IPS-18a (cell line): ENCODE results near the gene NPTXR.
"Not testable (repeated sequence)": the region's sequence is repeated elsewhere in the genome, so short reads cannot be mapped to it uniquely, and the experiment has no call there.

Experiments used
- H3K27ac ChIP-seq: one replicate; pipeline ENCODE4 v1.5.1; 2013; ENCODE audit warnings: low read length
- H3K27me3 ChIP-seq: one replicate; pipeline ENCODE4 v1.6.1; 2013; ENCODE audit warnings: mild to moderate bottlenecking, low read length; ENCODE audit not compliant: control insufficient read depth, insufficient read depth
- H3K36me3 ChIP-seq: one replicate; pipeline ENCODE4 v1.6.1; 2013; ENCODE audit warnings: low read depth, low read length; ENCODE audit not compliant: control insufficient read depth
- H3K4me1 ChIP-seq: one replicate; pipeline ENCODE4 v1.6.1; 2013; ENCODE audit warnings: low read depth, low read length; ENCODE audit not compliant: control insufficient read depth
- H3K4me3 ChIP-seq: one replicate; pipeline ENCODE4 v1.5.1; 2013; ENCODE audit warnings: low read length
- H3K9ac ChIP-seq: one replicate; pipeline ENCODE4 v1.6.1; 2013; ENCODE audit warnings: mild to moderate bottlenecking, low read length, moderate library complexity
- H3K9me3 ChIP-seq: one replicate; pipeline ENCODE4 v1.6.1; 2013; ENCODE audit warnings: low read depth, low read length; ENCODE audit not compliant: control insufficient read depth

Gene NPTXR

GRCh38 chr22:38860283-38861169 lies 16.7 kb upstream of the NPTXR start:
- Histone ChIP-seq H3K4me3 (no peak overlapping the region), H3K9ac (no peak overlapping the region), H3K36me3 (peaks cover 6% of the 10 kb centered on the region), H3K27me3 (no peaks in the 10 kb centered on the region), H3K9me3 (no peaks in the 10 kb centered on the region), H3K27ac (no peak overlapping the region), H3K4me1 (peaks cover 17% of the 10 kb centered on the region)

DNA sequence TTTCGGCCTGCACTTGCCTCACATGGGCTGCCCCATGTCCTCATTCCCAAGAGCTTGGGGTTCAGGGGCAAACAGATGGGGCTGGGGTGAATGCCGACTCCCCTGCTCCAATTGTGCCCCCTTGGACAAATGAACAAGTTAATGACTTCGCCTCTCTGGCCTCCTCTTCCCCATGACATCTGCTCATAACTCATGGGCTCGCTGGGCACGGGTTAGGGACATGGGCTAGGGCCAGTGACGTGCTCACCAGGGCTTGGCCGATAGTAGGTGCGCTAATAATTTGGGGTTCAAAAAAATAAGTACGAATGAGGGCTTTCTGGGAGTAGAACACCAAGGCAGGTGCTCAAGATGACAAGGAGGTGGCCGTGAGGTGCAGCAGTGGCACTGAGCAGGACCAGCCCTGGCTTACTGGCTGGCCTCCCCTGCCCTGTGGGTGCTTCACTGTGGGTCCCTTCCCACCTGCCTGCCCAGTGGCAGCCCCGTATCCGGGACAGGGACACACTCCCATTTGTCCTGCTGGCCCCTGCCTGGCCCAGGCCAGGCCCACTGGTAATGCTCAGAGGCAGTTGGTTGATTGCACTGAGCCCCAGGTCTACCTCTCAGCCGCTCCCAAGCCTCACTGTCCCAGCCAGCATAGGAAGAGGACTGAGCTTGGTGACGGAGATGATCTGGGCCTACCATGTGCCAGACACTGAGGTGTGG lies 15.9 kb upstream of the NPTXR start:
- H3K4me3 ChIP-seq: no peak overlapping the region
- H3K36me3 ChIP-seq: no peaks in the 10 kb centered on the region
- no peaks in the 10 kb centered on the region for H3K27me3 ChIP-seq
- no peaks in the 10 kb centered on the region for H3K9me3 ChIP-seq
- H3K4me1 ChIP-seq: peaks cover 17% of the 10 kb centered on the region
- H3K27ac ChIP-seq: no peak overlapping the region
- no peak overlapping the region for H3K9ac ChIP-seq

GRCh38 chr22:38858492-38858891 lies 14.7 kb upstream of the NPTXR start:
- H3K4me1 ChIP-seq: peaks cover 15% of the 10 kb centered on the region
- no peaks in the 10 kb centered on the region for H3K36me3 ChIP-seq
- no peak overlapping the region for H3K27ac ChIP-seq
- no peaks in the 10 kb centered on the region for H3K9me3 ChIP-seq
- no peak overlapping the region for H3K9ac ChIP-seq
- no peak overlapping the region for H3K4me3 ChIP-seq
- H3K27me3 ChIP-seq: no peaks in the 10 kb centered on the region

GRCh38 chr22:38854476-38854875 lies 10.6 kb upstream of the NPTXR start:
- H3K4me3 ChIP-seq, H3K4me1 ChIP-seq, H3K27ac ChIP-seq, H3K9me3 ChIP-seq, H3K27me3 ChIP-seq, H3K9ac ChIP-seq, H3K36me3 ChIP-seq: not testable (repeated sequence)

GRCh38 chr22:38853883-38854282 lies 10.1 kb upstream of the NPTXR start:
- not testable (repeated sequence) for H3K4me1 ChIP-seq, H3K36me3 ChIP-seq, H3K9me3 ChIP-seq, H3K27me3 ChIP-seq, H3K4me3 ChIP-seq, H3K9ac ChIP-seq, H3K27ac ChIP-seq

DNA sequence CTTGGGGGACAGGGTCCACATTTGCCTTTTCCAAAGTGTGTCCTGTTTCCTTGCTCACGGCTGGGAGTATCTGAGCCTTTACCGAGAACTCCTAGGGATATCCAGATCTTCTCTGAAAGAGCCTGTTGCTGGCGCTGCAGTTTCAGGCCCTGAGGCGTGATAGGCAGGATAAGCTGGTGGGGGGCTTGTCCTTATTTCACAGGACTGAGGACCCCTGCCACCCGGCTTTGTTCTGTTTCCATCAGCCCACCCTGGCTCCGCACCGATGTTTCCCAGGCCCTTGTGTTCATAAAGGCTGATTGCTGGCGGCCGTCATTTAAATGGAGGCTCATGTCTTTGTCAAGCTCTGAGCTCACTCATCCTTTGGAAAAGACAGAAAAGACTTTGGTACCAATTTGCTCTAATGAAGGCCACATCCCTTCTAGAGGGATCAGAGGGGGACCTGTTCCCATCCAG lies 9.4 kb upstream of the NPTXR start:
- H3K9me3 ChIP-seq: no peaks in the 10 kb centered on the region
- no peak overlapping the region for H3K9ac ChIP-seq
- H3K4me1 ChIP-seq: peaks cover 8% of the 10 kb centered on the region
- H3K27me3 ChIP-seq: no peaks in the 10 kb centered on the region
- no peak overlapping the region for H3K27ac ChIP-seq
- H3K36me3 ChIP-seq: no peaks in the 10 kb centered on the region
- H3K4me3 ChIP-seq: no peak overlapping the region

DNA sequence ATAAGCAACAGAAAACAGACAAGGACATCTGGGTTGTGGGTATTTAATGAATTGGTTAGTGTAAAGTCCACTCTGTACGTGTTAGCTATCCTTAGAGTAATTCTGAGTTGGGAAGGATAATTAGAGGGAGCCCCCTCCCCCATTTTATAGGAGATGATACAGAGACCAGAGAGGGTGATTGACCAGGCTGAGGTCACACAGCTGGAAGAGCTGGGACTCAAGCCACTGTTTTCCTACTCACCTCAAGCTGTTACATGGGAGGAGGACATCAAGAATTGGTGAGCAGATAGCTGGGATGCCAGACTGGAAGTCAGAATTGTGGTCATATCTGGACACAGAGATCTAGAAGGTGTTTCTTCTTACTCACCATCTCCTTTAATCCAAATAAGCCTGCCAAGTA lies 8.7 kb upstream of the NPTXR start:
- peaks cover 8% of the 10 kb centered on the region for H3K4me1 ChIP-seq
- H3K9me3 ChIP-seq: no peaks in the 10 kb centered on the region
- H3K27ac ChIP-seq: no peak overlapping the region
- no peaks in the 10 kb centered on the region for H3K27me3 ChIP-seq
- H3K9ac ChIP-seq: no peak overlapping the region
- H3K36me3 ChIP-seq: no peaks in the 10 kb centered on the region
- H3K4me3 ChIP-seq: no peak overlapping the region

- no peaks in the 10 kb centered on the region for H3K36me3 ChIP-seq
- H3K9me3 ChIP-seq: no peaks in the 10 kb centered on the region
- H3K4me1 ChIP-seq: peaks cover 8% of the 10 kb centered on the region
- no peak overlapping the region for H3K4me3 ChIP-seq
- H3K9ac ChIP-seq: no peak overlapping the region
- H3K27me3 ChIP-seq: no peaks in the 10 kb centered on the region
- no peak overlapping the region for H3K27ac ChIP-seq
Measured at GRCh38 chr22:38850941-38851849, 7.4 kb upstream of the NPTXR start.

- Histone ChIP-seq H3K27me3 (peaks cover 3% of the 10 kb centered on the region), H3K9me3 (no peaks in the 10 kb centered on the region), H3K36me3 (no peaks in the 10 kb centered on the region), H3K9ac (no peak overlapping the region), H3K4me3 (no peak overlapping the region), H3K4me1 (peaks cover 8% of the 10 kb centered on the region), H3K27ac (no peak overlapping the region)
Measured at GRCh38 chr22:38850399-38850798, 6.6 kb upstream of the NPTXR start.

- no peaks in the 10 kb centered on the region for H3K9me3 ChIP-seq
- peaks cover 9% of the 10 kb centered on the region for H3K27me3 ChIP-seq
- H3K36me3 ChIP-seq: no peaks in the 10 kb centered on the region
- H3K27ac ChIP-seq: no peak overlapping the region
- no peak overlapping the region for H3K9ac ChIP-seq
- H3K4me3 ChIP-seq: no peak overlapping the region
- peaks cover 8% of the 10 kb centered on the region for H3K4me1 ChIP-seq
Measured at GRCh38 chr22:38849811-38850210, 6.0 kb upstream of the NPTXR start.

DNA sequence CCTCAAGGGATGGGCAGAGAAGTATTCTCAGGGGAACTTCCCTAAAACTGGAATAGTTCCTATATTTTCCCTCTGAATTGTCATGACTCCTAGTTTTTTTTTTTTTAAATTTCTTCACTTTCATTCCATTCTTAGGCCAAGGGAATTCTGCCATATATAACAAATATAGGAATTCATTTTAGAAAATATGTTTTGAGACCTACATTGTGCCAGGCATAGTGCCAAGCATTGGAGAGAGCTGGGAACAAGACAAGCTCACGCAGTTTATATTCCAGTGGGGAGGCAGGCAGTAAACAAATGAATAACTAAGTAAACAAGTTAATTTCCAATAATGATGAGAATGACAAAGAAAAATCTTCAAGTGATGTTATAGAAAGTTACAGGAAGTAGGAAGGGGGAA lies 2.6 kb upstream of the NPTXR start:
- H3K4me3 ChIP-seq: no peak overlapping the region
- peaks cover 36% of the 10 kb centered on the region for H3K27me3 ChIP-seq
- H3K4me1 ChIP-seq: no peaks in the 10 kb centered on the region
- no peaks in the 10 kb centered on the region for H3K36me3 ChIP-seq
- no peak overlapping the region for H3K27ac ChIP-seq
- H3K9me3 ChIP-seq: no peaks in the 10 kb centered on the region
- H3K9ac ChIP-seq: no peak overlapping the region
